Colonic mucosa (tissue), 4 donors: ENCODE data around the gene IER5L. TPM values are rescaled to one million over a fixed set of nuclear protein-coding genes. Genes with fewer than 3 reads are reported as not detected.

Source experiments
- DNase-seq: peaks from one replicate; pipeline ENCODE4 v3.0.0-alpha.2; 2020
- H3K27ac ChIP-seq: fragments of 200-600 bp; one replicate; pipeline ENCODE4 v1.8.0; 2021
- H3K27me3 ChIP-seq: fragments of 200-600 bp; one replicate; pipeline ENCODE4 v1.8.0; 2021
- H3K36me3 ChIP-seq: fragments of 200-600 bp; one replicate; pipeline ENCODE4 v1.8.0; 2021
- H3K4me1 ChIP-seq: fragments of 200-600 bp; one replicate; pipeline ENCODE4 v1.8.0; 2021; ENCODE audit warnings: mild to moderate bottlenecking
- H3K4me3 ChIP-seq: fragments of 200-600 bp; one replicate; pipeline ENCODE4 v1.8.0; 2021
- H3K9ac ChIP-seq, 2 donors: one replicate each; pipeline ENCODE4 v1.7.0; 2013; ENCODE audit warnings: control low read depth in 2 of 2, low read depth in 2 of 2, low read length in 2 of 2
- H3K9me3 ChIP-seq: fragments of 200-600 bp; one replicate; pipeline ENCODE4 v1.8.0; 2021
- CTCF ChIP-seq: fragments of 200-600 bp; IDR thresholded peaks from one replicate; pipeline ENCODE4 v1.8.0; 2022; ENCODE audit warnings: antibody characterized with exemption, mild to moderate bottlenecking
- intact Hi-C: fragments of 100-400 bp; cut with DNase I; formaldehyde crosslinking; loops from one replicate; pipeline ENCODE4 v1.14.1; 2022
- total RNA-seq, 2 donors: library from RNA; stranded (reverse); fragmentation: NEBNext Ultra II Directional in 1 of 2; extraction: Animal tissue kit (Norgen Biotek cat#: 25700) in 1 of 2; gene quantifications; one replicate each; pipeline ENCODE4 v1.2.1, GENCODE V29; 2021
- donor health status: healthy.
- donor health status: DM: no; HTN: no; CAD: no.
- donor health status: DM: no; HTN: no; CAD: no.

IER5L gene
- total RNA-seq, 2 donors from 2014 or later: 9.1 to 9.6 TPM

DNA sequence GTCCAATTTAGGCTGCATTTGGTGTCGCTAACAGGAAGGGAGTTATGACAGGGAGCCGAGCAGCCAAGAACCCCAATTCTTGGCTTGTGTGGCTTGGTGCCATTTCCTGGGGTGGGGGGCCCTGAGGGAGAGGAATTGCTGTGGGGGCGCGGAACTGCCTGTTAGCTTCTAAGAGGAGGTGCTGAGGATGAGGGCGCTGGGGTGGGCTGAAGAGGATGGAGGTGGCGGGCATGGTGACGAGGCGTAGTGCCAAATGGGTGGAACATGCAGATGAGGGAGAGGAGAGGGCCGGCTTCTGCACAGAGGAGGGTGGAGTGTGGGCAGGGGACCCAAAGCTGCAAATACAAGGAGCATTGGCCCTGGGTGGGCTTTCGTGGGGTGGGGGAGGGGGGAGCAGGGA is 27.9 kb downstream of the IER5L start:
- no peak for DNase-seq
- Histone ChIP-seq H3K27ac (no peak overlapping the region), H3K27me3 (no peaks in the 10 kb centered on the region), H3K9ac (no peak overlapping the region), H3K4me1 (no peaks in the 10 kb centered on the region), H3K9me3 (no peaks in the 10 kb centered on the region), H3K36me3 (no peaks in the 10 kb centered on the region), H3K4me3 (no peak overlapping the region)
- intact Hi-C loops: no loop called here
- no peak for TF ChIP-seq CTCF

DNA sequence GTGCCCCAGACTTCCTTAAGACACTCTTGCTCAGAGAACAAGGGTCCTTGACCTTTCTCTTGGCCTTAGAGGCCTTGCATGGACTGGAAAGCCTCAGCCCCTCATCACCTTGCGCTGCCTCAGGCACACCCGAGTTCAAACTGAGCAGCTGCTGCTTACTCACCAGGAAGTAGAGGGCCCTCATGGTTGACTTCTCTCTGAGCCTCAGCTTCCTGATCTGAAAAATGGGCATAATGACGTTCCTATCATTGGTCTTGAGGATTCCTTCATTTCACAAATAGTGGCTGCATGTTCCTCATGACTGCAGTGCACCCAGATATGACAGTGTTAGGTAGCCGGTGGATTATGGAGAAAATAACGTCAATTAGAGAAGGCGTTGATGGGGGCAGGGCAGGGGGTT is 28.6 kb downstream of the IER5L start:
- H3K9me3 ChIP-seq: no peaks in the 10 kb centered on the region
- no peaks in the 10 kb centered on the region for H3K4me1 ChIP-seq
- no peak overlapping the region for H3K4me3 ChIP-seq
- no peaks in the 10 kb centered on the region for H3K27me3 ChIP-seq
- H3K36me3 ChIP-seq: no peaks in the 10 kb centered on the region
- no peak for TF ChIP-seq CTCF
- DNase-seq: no peak
- intact Hi-C loops: loop anchor here (10.0 kb wide), 1 partner anchor 345 kb away; no protein-coding TSS in a partner anchor
- no peak overlapping the region for H3K27ac ChIP-seq
- no peak overlapping the region for H3K9ac ChIP-seq

- Histone ChIP-seq H3K4me1 (no peaks in the 10 kb centered on the region), H3K36me3 (no peaks in the 10 kb centered on the region), H3K27me3 (no peaks in the 10 kb centered on the region), H3K9ac (no peak overlapping the region), H3K9me3 (no peaks in the 10 kb centered on the region), H3K4me3 (no peak overlapping the region), H3K27ac (no peak overlapping the region)
- no peak for DNase-seq
- intact Hi-C loops: loop anchor here (10.0 kb wide), 1 partner anchor 346 kb away; no protein-coding TSS in a partner anchor
- TF ChIP-seq CTCF: no peak
Observed at GRCh38 chr9:129148463-129149204, 29.4 kb downstream of the IER5L start.

- no peak for DNase-seq
- Histone ChIP-seq H3K9ac (peak overlapping the region; percentile 37 to 75), H3K9me3 (no peaks in the 10 kb centered on the region), H3K27ac (peak overlapping the region; percentile 67), H3K4me3 (no peak overlapping the region), H3K27me3 (no peaks in the 10 kb centered on the region), H3K36me3 (no peaks in the 10 kb centered on the region), H3K4me1 (peaks cover 12% of the 10 kb centered on the region)
- no peak for TF ChIP-seq CTCF
- intact Hi-C loops: loop anchor here (10.0 kb wide), 1 partner anchor 348 kb away; no protein-coding TSS in a partner anchor
Observed at GRCh38 chr9:129146441-129146941, 31.6 kb downstream of the IER5L start.

DNA sequence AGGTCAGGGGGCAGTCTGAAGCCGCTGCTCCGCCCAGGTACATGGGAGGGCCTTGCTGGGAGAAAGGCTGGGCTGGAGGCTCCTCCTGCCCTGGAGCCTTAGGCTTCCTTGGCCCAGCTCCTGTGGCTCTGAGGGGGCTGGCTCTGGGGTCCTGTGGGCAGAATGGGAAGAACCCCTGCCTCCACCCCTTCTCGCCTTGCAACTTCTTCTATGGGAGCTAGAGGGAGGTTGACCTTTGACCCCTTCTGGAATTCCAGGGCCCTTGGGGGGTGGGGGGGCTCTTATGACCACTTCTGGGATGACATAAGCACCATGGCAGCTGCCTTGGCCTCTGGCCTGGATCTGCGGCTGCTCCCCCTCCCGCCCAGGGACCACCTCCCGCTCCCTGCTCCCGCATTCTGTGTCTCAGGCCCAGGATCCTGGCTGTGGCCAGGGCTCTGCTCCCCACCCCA is 32.2 kb downstream of the IER5L start:
- intact Hi-C loops: loop anchor here (10.0 kb wide), 1 partner anchor 349 kb away; no protein-coding TSS in a partner anchor
- Histone ChIP-seq H3K27ac (peak overlapping the region; percentile 67), H3K4me1 (peaks cover 18% of the 10 kb centered on the region), H3K9ac (peak overlapping the region; percentile 37 to 75), H3K36me3 (no peaks in the 10 kb centered on the region), H3K27me3 (no peaks in the 10 kb centered on the region), H3K9me3 (no peaks in the 10 kb centered on the region), H3K4me3 (no peak overlapping the region)
- TF ChIP-seq CTCF: no peak
- DNase-seq: peak; percentile 35
